Stimulated activated CD8-positive, alpha-beta memory T cell treated with anti-CD3 and anti-CD28 coated beads, Interleukin-4, amount 100 ng/mL, for 24 hours (primary cell): ENCODE data around the gene MCOLN1.

ENCODE experiments used
- DNase-seq: peaks from one replicate; pipeline ENCODE4 v3.0.0-alpha.2; 2020; ENCODE audit warnings: low read depth

The MCOLN1 gene

DNA sequence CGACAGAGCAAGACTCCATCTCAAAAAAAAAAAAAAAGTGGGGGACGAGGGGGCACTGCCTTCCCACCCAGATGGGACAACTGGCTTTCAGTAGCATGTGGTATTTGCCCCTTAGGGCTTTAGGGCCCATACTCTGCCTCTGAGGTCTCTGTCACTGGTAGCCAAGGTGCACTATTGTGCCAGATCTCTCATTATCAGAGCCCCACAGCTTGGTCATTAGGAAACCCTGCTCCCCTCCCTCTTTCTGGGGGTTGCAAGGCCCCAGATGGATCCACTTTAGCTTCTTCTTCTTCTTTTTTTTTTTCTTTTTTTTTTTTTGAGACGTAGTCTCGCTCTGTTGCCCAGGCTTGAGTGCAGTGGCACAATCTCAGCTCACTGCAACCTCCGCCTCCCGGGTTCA is 17.7 kb upstream of the MCOLN1 start:
- DNase-seq, result no peak

DNA sequence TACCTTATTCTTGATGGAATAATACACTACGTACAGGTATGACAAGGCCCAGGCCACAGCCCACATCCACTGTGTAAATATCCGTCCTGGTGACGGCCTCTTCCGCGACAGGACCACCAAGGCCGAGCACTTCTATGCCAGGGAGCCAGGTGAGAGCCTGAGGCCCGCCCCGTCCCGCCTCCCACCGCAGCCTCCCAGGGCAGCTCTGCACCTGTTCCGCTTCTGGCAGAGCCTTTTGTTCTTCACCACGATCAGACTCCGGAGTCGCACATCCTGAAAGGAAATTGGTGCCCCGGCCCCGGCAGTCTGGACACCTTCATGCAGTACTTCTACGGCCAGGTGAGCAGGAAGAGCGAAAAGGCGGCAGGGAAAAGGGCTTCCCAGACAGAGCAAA is 17.1 kb upstream of the MCOLN1 start:
- DNase-seq, result no peak

DNA sequence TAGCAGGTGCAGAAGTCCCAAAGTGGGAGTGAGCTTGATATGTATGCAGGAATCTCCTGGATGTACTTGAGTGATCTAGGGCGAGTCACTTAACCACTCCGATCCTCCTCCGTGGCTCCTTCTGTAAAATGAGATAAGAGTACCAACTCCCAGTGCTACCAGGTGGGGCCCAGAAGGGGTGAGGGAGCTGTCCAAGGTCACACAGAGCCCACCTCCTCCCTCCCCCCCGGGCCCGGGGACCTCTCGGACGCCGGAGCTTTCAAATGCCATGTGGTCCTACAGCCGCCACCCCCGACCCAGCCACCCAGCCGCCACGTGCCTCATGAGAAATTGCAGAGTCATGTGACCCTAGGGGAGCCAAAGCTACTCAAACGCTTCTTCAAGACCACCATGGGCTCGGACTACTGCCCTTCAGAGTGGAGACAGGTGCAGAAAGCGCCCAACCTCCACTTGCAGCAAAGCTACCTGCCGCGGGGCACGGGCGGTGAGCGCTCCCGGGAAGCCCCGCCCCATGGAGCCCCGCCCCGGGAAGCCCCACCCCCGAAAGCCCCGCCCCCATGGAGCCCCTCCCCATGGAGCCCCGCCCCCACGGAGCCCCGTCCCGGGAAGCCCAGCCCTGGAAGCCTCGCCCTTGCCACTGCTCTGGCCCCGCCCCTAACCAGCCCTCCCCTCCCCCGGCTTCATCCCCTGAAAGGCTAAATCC is 16.6 kb upstream of the MCOLN1 start:
- no peak for DNase-seq

DNA sequence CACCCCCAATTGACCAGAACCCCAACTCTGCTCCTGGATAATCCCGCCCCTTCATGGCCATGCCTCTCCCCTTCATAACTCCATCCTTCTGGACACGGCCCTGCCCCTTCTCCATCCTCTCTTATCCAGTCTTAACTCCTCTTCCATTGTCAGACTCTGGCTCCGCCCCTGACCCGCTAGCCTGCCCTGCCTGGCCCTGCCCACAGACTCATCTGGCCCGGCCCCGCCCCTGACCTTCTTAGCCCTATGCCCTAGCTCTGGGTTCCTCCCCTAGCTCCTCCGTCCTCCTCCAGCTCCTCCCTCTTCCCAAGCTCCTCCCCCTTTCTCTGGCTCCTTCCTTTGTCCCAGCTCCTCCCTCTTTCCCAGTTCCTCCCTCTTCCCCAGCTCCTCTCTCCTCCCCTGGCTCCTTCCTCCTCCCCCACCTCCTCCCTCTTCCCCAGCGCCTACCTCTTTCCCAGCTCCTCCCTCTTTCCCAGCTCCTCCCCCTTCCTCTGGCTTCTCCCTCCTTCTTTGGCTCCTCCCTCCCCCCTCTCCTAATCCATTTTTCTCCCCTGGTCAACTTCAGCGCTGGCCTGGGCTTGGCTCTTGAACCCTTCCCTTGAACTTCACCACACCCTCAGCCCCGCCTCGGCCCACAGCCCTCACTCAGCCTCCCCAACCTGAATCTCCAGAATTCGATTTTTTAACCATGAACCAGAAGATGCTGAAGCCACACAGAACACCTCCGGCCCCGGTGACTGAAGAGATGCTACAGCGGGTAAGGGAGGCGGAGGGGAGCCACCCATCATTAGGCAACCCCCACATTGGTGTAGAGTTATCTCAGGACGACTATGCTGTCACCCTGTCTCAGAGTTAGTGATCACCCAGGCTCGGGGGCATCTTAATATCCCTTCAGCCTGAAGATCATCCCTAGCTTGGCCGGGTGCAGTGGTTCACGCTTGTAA is 15.8 kb upstream of the MCOLN1 start:
- no peak for DNase-seq

DNA sequence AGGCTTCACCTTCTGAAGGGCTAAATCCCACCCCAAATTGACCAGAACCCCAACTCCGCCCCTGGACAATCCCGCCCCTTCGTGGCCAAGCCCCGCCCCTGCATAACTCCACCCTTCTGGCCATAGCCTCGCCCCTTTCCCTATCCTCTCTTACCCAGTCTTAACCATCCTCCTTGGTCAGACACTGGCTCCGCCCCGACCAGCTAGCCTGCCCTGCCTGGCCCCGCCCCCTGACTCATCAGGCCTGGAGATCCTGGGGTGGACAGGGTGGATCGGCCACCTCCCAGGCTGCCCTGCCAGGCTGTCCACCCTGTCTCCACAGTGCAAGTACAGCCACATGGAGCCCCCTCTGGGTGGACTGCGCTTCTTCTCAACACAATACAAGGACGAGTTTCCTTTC is 14.5 kb upstream of the MCOLN1 start:
- DNase-seq, result no peak

DNA sequence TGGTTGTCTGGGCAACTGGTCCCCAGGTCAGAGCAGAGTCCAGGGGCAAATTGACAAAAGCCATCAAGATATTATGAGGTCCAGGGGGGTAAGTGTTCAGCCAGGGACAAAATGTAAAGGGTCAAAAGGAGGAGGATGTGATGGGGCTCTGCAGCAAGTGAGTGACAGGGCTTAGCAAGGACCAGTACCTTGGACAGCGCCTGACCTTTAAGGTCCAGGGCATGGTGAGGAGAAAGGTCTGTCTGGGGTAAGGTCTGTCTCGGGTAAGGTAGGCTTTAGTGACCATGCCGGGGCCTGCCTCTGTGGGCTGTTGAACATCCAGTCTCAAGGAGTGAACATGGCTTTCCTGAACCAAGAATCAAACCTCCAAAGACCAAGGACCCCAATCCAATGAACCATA is 12.8 kb upstream of the MCOLN1 start:
- no peak for DNase-seq

DNA sequence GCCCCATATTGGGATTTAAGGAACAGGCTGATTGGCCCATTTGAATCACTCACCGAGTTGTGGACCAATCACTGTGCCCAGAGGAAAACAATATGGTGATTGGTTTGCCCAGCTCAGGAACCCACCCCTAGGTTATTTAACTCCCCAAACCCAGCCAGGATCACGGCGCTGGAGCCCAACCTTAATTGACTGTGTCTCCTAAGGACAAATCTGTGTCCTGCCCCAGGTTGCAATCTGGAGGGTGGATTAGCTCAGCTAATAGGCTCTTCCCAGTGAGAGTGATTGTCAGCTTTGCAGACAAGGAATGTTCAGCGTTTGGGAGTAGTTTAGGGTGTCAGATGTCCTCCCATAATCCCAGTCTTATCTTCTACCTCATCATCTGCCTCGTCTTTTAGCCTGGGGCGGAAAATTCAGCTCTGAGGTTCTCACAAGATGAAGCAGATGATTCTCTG is 10.0 kb upstream of the MCOLN1 start:
- no peak for DNase-seq

DNA sequence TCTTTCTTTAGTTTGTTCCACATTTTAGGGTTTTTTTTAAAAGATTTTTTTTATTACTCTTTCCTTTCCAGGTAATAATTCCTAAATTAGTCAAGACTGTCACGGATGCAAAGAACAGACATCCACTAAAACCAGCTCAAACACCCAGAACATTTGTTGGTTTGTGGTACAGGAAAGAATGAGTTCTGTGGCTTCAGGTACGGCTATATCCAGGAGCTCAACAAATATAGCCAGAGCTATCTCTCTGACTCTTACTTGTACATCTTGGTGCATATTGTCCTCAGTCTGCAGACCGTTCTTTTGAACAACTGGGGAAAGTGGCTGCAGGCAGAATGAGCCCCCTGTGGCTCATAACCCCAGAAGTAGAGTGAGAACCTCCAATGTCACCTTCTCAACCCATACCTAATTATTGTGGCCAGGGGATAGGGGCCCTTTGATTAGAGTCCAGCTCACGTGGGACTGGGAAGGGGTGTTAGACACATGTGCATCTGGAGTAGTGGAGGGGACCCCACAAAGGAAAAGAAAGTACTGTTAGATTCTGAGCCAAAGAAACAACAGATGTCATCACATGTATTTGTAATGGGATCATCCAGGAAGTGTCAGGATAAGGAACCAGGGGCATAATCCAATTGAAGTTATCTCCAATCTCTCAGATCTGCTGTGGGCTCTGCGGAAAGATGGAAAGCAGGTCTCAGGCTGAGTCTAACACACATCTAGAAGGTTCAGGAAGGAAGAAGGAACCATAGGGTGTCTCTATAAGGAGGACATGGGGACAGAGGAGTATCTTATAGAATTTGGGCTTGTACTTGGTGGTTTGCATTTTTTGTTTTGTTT is 8.4 kb upstream of the MCOLN1 start:
- DNase-seq, result no peak

DNA sequence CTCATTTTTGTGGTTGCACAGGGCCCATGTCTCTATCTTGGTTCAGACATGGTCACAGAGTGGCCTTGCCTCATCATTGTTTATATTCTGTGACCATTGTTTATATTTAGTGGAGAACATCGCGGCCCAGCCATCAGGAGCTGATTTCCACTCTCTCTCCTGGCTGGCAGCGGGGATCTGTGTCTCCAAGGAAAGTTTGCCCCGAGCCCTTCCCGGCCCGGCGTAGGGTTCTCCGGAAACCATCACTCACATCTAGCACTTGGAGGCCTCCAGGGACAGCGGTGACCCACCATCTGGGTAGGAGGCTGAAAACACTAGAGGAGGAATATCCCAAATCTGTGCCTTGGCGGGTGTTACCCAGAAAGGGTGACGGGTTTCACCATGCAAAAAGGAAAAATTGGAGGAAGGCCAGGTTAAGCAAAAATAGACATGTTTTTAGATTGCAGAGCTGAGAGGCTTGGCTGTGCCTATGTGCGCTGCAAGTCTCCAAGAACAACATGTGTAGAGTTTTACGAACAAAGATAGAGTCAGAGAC is 7.2 kb upstream of the MCOLN1 start:
- no peak for DNase-seq

DNA sequence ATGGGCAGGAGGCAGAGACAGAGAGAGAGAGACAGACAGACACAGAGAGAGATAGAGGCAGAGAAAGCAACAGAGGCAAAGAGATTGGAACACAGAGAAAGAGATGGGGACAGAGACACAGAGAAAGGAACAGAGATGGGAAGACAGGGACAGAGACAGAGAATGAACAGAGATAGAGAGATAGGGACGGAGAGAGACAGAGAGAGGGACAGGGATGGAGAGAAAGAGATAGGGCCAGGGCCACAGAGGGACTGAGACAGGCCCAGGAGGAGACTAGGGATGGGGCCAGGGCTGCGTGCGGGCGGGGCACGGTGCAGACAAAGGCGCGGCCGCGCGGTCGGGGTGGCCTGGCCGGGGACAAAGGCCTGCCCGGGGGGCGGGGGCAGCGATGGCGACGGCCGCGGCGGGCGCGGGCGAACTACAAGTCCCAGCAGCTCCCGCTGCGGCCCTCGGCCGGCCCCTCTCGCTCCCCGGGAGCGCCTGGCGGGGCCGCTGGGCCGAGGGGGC is 6.7 kb upstream of the MCOLN1 start, which contains the start of gene ZNF358:
ZNF358 (plus strand) TSS at position 459 of the 507 bp plus-strand sequence. CDS start 3,140 bp downstream, outside the sequence.
- DNase-seq, result peak; percentile 39

DNA sequence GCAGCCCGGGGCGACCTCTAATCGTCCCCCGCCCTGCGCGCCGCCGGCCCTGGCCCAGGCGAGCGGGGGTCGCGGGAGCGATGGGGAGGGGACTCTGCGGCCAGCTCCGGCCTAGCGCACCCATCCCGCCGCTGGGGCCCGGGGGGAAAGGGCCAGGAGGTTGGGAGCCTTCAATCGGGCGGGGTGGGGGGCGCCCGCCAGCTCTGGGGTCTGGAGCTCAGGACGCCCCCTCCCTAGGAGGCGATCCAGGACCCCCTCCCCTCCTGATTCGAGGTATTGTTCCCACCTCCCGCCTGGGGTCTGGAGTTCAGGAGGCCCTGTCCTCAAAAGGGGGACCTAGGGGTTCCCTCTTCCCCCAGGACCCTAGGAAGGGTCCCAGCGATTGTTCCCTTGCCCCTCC is 6.1 kb upstream of the MCOLN1 start:
- no peak for DNase-seq

DNA sequence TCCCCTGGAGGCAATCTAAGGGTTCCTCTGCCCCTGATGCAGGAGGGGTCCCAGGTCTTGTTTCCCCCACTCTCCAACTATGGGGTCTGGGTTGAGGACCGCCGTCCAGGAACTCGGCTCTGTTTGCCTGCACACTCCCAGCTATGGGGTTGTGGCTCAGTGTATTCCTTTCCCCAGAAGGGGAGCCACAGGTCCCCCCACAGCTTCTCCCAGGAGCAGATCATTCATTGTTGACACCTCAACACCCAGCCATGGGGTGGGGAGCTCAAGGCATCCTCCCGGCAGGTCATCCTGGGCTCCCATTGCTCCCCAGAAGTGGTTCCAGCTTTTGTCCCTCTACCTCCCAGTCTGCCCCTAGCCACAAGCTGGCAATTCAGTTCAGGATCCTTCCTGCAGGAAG is 5.5 kb upstream of the MCOLN1 start:
- DNase-seq, result no peak

DNA sequence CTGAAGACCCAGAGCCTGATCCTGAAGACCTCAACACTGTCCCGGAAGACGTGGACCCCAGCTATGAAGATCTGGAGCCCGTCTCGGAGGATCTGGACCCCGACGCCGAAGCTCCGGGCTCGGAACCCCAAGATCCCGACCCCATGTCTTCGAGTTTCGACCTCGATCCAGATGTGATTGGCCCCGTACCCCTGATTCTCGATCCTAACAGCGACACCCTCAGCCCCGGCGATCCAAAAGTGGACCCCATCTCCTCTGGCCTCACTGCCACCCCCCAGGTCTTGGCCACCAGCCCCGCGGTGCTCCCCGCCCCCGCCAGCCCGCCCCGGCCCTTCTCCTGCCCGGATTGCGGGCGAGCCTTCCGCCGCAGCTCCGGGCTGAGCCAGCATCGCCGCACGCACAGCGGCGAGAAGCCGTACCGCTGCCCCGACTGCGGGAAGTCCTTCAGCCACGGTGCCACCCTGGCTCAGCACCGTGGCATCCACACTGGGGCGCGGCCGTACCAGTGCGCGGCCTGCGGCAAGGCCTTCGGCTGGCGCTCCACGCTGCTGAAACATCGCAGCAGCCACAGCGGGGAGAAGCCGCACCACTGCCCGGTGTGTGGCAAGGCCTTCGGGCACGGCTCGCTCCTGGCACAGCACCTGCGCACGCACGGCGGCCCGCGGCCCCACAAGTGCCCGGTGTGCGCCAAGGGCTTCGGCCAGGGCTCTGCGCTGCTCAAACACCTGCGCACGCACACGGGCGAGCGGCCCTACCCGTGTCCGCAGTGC is 2.9 kb upstream of the MCOLN1 start:
- DNase-seq, result no peak

DNA sequence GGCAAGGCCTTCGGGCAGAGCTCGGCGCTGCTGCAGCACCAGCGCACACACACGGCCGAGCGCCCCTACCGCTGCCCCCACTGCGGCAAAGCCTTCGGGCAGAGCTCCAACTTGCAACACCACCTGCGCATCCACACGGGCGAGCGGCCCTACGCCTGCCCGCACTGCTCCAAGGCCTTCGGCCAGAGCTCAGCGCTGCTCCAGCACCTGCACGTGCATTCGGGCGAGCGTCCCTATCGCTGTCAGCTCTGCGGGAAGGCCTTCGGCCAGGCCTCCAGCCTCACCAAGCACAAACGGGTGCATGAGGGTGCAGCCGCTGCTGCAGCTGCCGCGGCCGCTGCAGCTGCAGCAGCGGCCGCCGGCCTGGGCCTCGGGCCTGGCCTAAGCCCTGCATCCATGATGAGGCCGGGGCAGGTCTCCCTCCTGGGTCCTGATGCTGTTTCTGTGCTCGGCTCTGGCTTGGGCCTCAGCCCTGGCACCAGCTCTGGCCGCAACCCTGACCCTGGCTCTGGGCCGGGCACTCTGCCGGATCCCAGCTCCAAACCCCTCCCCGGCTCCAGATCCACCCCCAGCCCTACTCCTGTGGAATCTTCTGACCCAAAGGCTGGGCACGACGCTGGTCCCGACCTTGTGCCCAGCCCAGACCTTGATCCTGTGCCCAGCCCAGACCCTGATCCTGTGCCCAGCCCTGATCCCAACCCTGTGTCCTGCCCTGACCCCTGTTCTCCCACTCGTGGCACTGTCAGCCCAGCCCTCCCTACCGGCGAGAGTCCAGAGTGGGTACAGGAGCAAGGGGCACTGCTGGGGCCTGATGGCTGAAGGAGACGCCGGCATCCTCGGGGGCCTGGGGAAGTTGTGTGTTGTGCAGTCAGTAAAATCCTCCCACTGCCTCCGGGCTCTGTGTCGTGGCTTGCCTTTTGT is 2.0 kb upstream of the MCOLN1 start:
- no peak for DNase-seq

DNA sequence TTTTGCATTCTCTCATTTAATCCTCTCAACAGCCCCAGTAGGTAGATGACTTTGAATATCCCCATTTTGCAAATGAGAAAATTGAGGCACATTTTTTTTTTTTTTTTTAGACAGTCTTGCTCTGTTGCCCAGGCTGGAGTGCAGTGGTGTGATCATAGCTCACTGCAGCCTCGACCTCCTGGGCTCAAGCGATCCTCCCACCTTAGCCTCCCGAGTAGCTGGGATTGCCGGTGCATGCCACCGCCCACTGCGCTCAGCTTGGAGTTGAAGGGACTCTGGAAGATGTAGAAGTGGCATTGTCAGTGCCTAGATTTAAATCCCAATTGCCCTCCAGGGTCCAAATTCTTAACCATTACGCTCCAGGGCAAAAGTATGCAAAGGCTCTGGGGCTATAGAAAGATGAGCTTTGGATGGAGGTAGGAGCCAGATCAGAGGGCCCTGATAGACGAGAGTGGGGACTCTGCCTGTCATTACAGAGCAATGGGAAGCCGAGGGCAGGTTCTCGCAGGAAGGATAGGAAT is 813 bp upstream of the MCOLN1 start:
- DNase-seq, result no peak

DNA sequence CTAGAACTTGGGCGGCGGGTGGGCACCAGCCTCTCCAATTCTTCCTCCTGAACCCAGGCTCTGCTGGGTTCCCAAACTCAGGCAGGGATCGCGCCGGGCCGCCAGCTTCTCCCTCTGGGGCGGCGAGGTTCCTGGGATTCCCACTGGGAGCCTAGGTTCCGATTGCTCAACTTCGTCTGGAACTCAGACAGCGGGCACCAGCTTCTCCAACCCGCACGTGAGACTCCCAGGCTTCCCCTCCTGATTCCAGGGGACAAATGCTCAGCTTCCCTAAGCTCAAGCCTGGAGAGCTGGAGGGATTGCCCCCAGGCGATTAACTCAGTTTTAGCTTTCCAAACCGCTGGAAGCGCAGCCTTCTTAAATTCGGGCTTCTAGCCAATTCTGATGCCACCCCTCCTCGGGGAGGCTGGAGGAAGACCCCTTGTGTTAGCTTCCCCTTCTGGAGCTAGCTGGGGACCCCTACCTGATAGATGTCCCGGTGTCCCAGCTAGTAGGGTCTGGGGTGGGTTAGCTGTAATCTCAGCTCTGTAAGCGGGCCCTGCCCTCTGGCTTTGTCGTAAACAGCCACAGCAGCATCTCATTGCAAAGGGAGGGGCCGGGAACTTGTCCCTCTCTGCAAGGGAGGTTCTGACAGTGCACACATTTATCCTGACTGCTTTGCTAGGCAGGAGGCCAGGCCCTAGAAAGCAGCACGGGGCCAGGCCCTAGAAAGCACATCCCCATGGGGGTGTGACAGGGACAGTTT is 671 bp downstream of the MCOLN1 start:
- no peak for DNase-seq

DNA sequence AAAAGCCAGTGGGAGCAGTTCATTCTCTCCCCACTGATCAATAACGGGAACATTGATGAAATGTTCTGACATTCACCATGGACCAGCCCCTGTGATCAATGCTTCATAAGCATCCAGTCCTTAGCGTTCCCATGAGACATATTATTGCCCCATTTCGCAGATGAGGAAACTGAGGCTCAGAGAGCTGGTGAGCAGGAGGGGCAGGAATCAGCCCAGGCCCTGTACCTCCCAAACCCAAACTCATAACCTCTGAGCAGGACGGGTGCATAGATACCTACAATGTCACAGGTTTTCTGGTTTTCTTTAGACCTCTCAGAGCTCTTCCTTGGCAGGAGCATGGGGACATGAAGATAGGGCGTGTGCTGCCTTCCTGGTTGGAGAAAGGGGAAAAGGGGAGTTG is 2.1 kb downstream of the MCOLN1 start:
- no peak for DNase-seq

DNA sequence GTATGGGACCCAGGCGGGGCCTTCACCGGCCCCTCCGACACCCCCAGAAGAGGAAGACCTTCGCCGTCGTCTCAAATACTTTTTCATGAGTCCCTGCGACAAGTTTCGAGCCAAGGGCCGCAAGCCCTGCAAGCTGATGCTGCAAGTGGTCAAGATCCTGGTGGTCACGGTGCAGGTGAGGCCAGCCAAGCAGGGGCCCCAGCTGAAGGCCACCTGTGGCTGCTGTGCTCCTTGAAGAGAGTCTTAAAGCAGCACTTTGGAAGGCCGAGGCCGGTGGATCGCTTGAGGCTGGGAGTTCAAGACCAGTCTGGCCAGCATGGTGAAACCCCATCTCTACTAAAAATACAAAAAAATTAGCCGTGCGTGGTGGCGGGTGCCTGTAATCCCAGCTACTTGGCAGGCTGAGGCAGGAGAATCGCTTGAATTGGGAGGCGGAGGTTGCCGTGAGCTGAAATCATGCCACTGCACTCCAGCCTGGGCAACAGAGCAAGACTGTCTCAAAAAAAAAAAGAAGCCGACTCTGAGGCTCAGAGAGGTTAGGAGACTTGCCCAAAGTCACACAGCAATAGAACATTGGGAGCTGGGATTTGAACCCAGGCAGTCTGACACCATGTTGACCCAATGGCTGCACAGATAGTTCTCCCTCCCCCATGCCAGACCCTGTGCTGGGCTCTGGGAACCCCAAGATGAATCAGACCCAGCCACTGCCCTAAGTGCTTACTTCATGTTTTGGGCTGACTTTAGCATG is 2.7 kb downstream of the MCOLN1 start:
- no peak for DNase-seq
